SK-N-SH (cell line): ENCODE data around the gene LRRC15. TPM values are rescaled to one million over a fixed set of nuclear protein-coding genes. Genes with fewer than 3 reads are reported as not detected.

Source experiments
- CTCF ChIA-PET: fragments of 300-600, 350-600 bp; formaldehyde crosslinking; extraction: SDS; loops from one replicate; lab custom pipeline; 2021; lab: Yijun Ruan, JAX
- POLR2A ChIA-PET: fragments of 350-600 bp; sonication (Branson Sonifier 250); formaldehyde crosslinking; extraction: SDS; loops from one replicate; lab custom pipeline; 2020; ENCODE audit warnings: antibody characterized with exemption, inconsistent platforms; lab: Yijun Ruan, JAX
- DNase-seq: peaks from one replicate; pipeline ENCODE4 v3.0.0; 2012
- H2AFZ ChIP-seq: fragments of 200-600 bp; sonication (generic); 2 replicates; pipeline ENCODE4 v1.8.1; 2016; ENCODE audit warnings: antibody characterized with exemption, mild to moderate bottlenecking, low read depth
- H3F3A ChIP-seq: fragments of 200-600 bp; sonication (generic); replicated peaks from 2 replicates; pipeline ENCODE3; 2016; ENCODE audit warnings: antibody characterized with exemption, mild to moderate bottlenecking; ENCODE audit not compliant: insufficient read depth
- H3K27ac ChIP-seq, 2 experiments: fragments of 200-500 bp in 1 of 2; fragments of 200-600 bp in 1 of 2; sonication (Bioruptor generic) in 1 of 2; sonication (generic), shearing (Covaris generic) in 1 of 2; 2 replicates each; pipeline versions ENCODE4 v1.5.1 to v1.6.1; 2014 to 2016; ENCODE audit warnings: low read depth in 2 of 2, inconsistent platforms in 1 of 2, low read length in 1 of 2, mild to moderate bottlenecking in 1 of 2, mixed read lengths in 1 of 2
- H3K27me3 ChIP-seq: fragments of 200-600 bp; sonication (generic), shearing (Covaris generic); 2 replicates; pipeline ENCODE4 v1.6.1; 2016; ENCODE audit warnings: mixed run types; ENCODE audit not compliant: insufficient read depth
- H3K36me3 ChIP-seq, 2 experiments: fragments of 200-500 bp in 1 of 2; fragments of 200-600 bp in 1 of 2; sonication (Bioruptor generic) in 1 of 2; sonication (generic) in 1 of 2; replicated peaks in 1 of 2; 2 replicates each; pipeline versions ENCODE3 to v1.5.1; 2014 to 2016; ENCODE audit warnings: low read length in 1 of 2, mild to moderate bottlenecking in 1 of 2; ENCODE audit not compliant: insufficient read depth in 2 of 2, control insufficient read depth in 1 of 2
- H3K4me1 ChIP-seq, 2 experiments: fragments of 200-500 bp in 1 of 2; fragments of 200-600 bp in 1 of 2; sonication (Bioruptor generic) in 1 of 2; sonication (generic), shearing (Covaris generic) in 1 of 2; 2 replicates each; pipeline versions ENCODE4 v1.5.1 to v1.6.1; 2014 to 2016; ENCODE audit warnings: low read depth in 1 of 2, low read length in 1 of 2, mixed run types in 1 of 2; ENCODE audit not compliant: insufficient read depth in 2 of 2, control insufficient read depth in 1 of 2
- H3K4me2 ChIP-seq: fragments of 200-600 bp; sonication (generic), shearing (Covaris generic); 2 replicates; pipeline ENCODE4 v1.6.1; 2017; ENCODE audit warnings: mixed run types
- H3K4me3 ChIP-seq, 2 experiments: fragments of 200-500 bp in 1 of 2; fragments of 200-600 bp in 1 of 2; sonication (Bioruptor generic) in 1 of 2; sonication (generic), shearing (Covaris generic) in 1 of 2; 2 replicates each; pipeline versions ENCODE4 v1.5.1 to v1.8.1; 2014 to 2016; ENCODE audit warnings: low read depth in 2 of 2, inconsistent platforms in 1 of 2, low read length in 1 of 2, mild to moderate bottlenecking in 1 of 2, mixed read lengths in 1 of 2, moderate library complexity in 1 of 2
- H3K79me2 ChIP-seq: fragments of 200-600 bp; sonication (generic); 2 replicates; pipeline ENCODE4 v1.8.1; 2017; ENCODE audit warnings: mild to moderate bottlenecking; ENCODE audit not compliant: insufficient read depth
- H3K9ac ChIP-seq: fragments of 200-600 bp; sonication (generic); 2 replicates; pipeline ENCODE4 v1.6.1; 2017; ENCODE audit warnings: mixed run types
- H3K9me2 ChIP-seq: fragments of 200-600 bp; sonication (generic); 2 replicates; pipeline ENCODE4 v1.6.1; 2017; ENCODE audit warnings: mixed run types
- H3K9me3 ChIP-seq: fragments of 200-600 bp; sonication (generic); 2 replicates; pipeline ENCODE4 v1.6.1; 2017; ENCODE audit warnings: mixed run types, mild to moderate bottlenecking, moderate library complexity
- H4K20me1 ChIP-seq: fragments of 200-600 bp; sonication (generic); 2 replicates; pipeline ENCODE4 v1.6.1; 2017; ENCODE audit warnings: mild to moderate bottlenecking, mixed run types; ENCODE audit not compliant: insufficient read depth
- CHD2 ChIP-seq: fragments of 150-350 bp; IDR thresholded peaks from 2 replicates; pipeline ENCODE4 v1.6.1; 2018; ENCODE audit warnings: low read length; ENCODE audit not compliant: partially characterized antibody
- CTCF ChIP-seq: fragments of 200-600 bp; sonication (generic); IDR thresholded peaks from 2 replicates; pipeline ENCODE4 v1.6.1; 2017; ENCODE audit warnings: antibody characterized with exemption, mild to moderate bottlenecking, moderate library complexity
- ELF1 ChIP-seq: IDR thresholded peaks from 2 replicates; pipeline ENCODE4 v1.4.0; 2012
- FOXJ3 ChIP-seq: sonication (generic); formaldehyde crosslinking; IDR thresholded peaks from 2 replicates; pipeline ENCODE4 v1.5.1; 2020; ENCODE audit warnings: mild to moderate bottlenecking, missing genetic modification reagents
- FOXM1 ChIP-seq: IDR thresholded peaks from 2 replicates; pipeline ENCODE4 v1.4.0; 2012; ENCODE audit warnings: low read depth, mild to moderate bottlenecking
- GABPA ChIP-seq: IDR thresholded peaks from 2 replicates; pipeline ENCODE4 v1.4.0; 2012; ENCODE audit warnings: low read depth, mild to moderate bottlenecking
- GATA2 ChIP-seq: sonication (generic); formaldehyde crosslinking; IDR thresholded peaks from 2 replicates; pipeline ENCODE4 v1.5.0; 2020; ENCODE audit warnings: mild to moderate bottlenecking, missing genetic modification reagents
- IRF3 ChIP-seq: fragments of 150-350 bp; IDR thresholded peaks from 2 replicates; pipeline ENCODE4 v1.6.1; 2016; ENCODE audit warnings: mild to moderate bottlenecking, low read depth, low read length
- MXI1 ChIP-seq: IDR thresholded peaks from 2 replicates; pipeline ENCODE4 v1.6.1; 2012; ENCODE audit warnings: mild to moderate bottlenecking, low read depth, low read length, improper control_type of control experiment
- NFIC ChIP-seq: IDR thresholded peaks from 2 replicates; pipeline ENCODE4 v1.4.0; 2012; ENCODE audit warnings: borderline replicate concordance
- NRF1 ChIP-seq: IDR thresholded peaks from 2 replicates; pipeline ENCODE4 v1.6.1; 2012; ENCODE audit warnings: low read depth, mild to moderate bottlenecking, low read length
- REST ChIP-seq: IDR thresholded peaks from 2 replicates; pipeline ENCODE4 v1.6.1; 2012; ENCODE audit warnings: mild to moderate bottlenecking, low read depth, low read length, moderate library complexity
- RFX5 ChIP-seq: IDR thresholded peaks from 2 replicates; pipeline ENCODE4 v1.6.1; 2012; ENCODE audit warnings: mild to moderate bottlenecking, improper control_type of control experiment, low read length
- RXRA ChIP-seq: IDR thresholded peaks from 2 replicates; pipeline ENCODE4 v1.4.0; 2012; ENCODE audit warnings: low read depth, mild to moderate bottlenecking, borderline replicate concordance
- SIN3A ChIP-seq: IDR thresholded peaks from 2 replicates; pipeline ENCODE4 v1.6.1; 2012; ENCODE audit warnings: low read depth, mild to moderate bottlenecking, low read length, moderate library complexity, borderline replicate concordance
- TAF1 ChIP-seq: IDR thresholded peaks from 2 replicates; pipeline ENCODE4 v1.6.1; 2012; ENCODE audit warnings: low read depth, mild to moderate bottlenecking, low read length, moderate library complexity, borderline replicate concordance
- TCF12 ChIP-seq: IDR thresholded peaks from 2 replicates; pipeline ENCODE4 v1.4.0; 2012
- USF1 ChIP-seq: IDR thresholded peaks from 2 replicates; pipeline ENCODE4 v1.4.0; 2012; ENCODE audit warnings: low read depth, borderline replicate concordance
- USF2 ChIP-seq: fragments of 150-350 bp; IDR thresholded peaks from 2 replicates; pipeline ENCODE4 v1.6.1; 2017; ENCODE audit warnings: antibody characterized with exemption, low read length, low read depth, borderline replicate concordance
- WGBS: methylation state at CpG from one replicate; pipeline ENCODE4 v1.1.6; 2017; ENCODE audit warnings: low lambda C conversion rate; 5-methylcytosine and 5-hydroxymethylcytosine counted together
- polyA plus RNA-seq, 3 experiments: library from polyadenylated mRNA; depleted of rRNA; stranded (reverse); fragments of >200 nt; gene quantifications; 2 replicates each; pipeline ENCODE4 v1.2.3, GENCODE V29; 2012

LRRC15 gene
- polyA plus RNA-seq, 1 of the 3 experiments (the other 2 are of a cell fraction) = 0.02 TPM

- H3K9ac ChIP-seq = no peak overlapping the region
- ChIA-PET CTCF (interaction anchor here (2.2 kb wide), 1 partner anchor 33 kb away, joined by 13 read pairs; no protein-coding TSS in a partner anchor), POLR2A (no interaction called here)
- no peak overlapping the region for H3K27ac ChIP-seq
- no peak overlapping the region for H3K4me2 ChIP-seq
- 87% methylated on average over 1 of the region's 1 CpG for WGBS
- TF ChIP-seq MXI1 (no peak), NRF1 (no peak), USF1 (no peak), TAF1 (no peak), ELF1 (no peak), RXRA (no peak), FOXJ3 (CRISPR knock-in tag) (no peak), IRF3 (no peak), GATA2 (CRISPR knock-in tag) (no peak), USF2 (no peak), FOXM1 (no peak), CTCF (no peak)
- no peaks in the 10 kb centered on the region for H3K9me3 ChIP-seq
- no peaks in the 10 kb centered on the region for H3F3A ChIP-seq
- no peaks in the 10 kb centered on the region for H3K36me3 ChIP-seq
- H4K20me1 ChIP-seq = no peaks in the 10 kb centered on the region
- H3K4me3 ChIP-seq = no peak overlapping the region
- no peak overlapping the region for H2AFZ ChIP-seq
- H3K79me2 ChIP-seq = no peaks in the 10 kb centered on the region
- no peak for DNase-seq
- H3K9me2 ChIP-seq = no peaks in the 10 kb centered on the region
- peaks cover 0 to 7% of the 10 kb centered on the region in 2 experiments; a peak in 1 of 4 replicates for H3K4me1 ChIP-seq
- H3K27me3 ChIP-seq = no peaks in the 10 kb centered on the region; the same call in 1 of the 2 replicates
Observed at GRCh38 chr3:194377708-194378107, 8.2 kb upstream of the LRRC15 start.

- H3K9ac ChIP-seq = no peak overlapping the region
- ChIA-PET POLR2A (no interaction called here), CTCF (interaction anchor here (2.2 kb wide), 1 partner anchor 32 kb away, joined by 13 read pairs; no protein-coding TSS in a partner anchor)
- H3K9me3 ChIP-seq = no peaks in the 10 kb centered on the region
- WGBS = 92% methylated on average over 10 of the region's 10 CpGs
- H2AFZ ChIP-seq = no peak overlapping the region
- H3K4me2 ChIP-seq = no peak overlapping the region
- H3F3A ChIP-seq = no peaks in the 10 kb centered on the region
- H3K36me3 ChIP-seq = no peaks in the 10 kb centered on the region
- no peak for DNase-seq
- no peaks in the 10 kb centered on the region for H4K20me1 ChIP-seq
- H3K27me3 ChIP-seq = no peaks in the 10 kb centered on the region; the same call in 1 of the 2 replicates
- H3K4me1 ChIP-seq = peaks cover 0 to 2% of the 10 kb centered on the region in 2 experiments; a peak in 1 of 4 replicates
- H3K27ac ChIP-seq = no peak overlapping the region
- H3K4me3 ChIP-seq = no peak overlapping the region
- no peaks in the 10 kb centered on the region for H3K79me2 ChIP-seq
- H3K9me2 ChIP-seq = no peaks in the 10 kb centered on the region
- no peak for TF ChIP-seq FOXM1
- TF ChIP-seq NFIC = no peak
- no peak for TF ChIP-seq RFX5
- no peak for TF ChIP-seq REST
- TF ChIP-seq TCF12 = no peak
- no peak for TF ChIP-seq USF2
- no peak for TF ChIP-seq SIN3A
- TF ChIP-seq GABPA = no peak
- TF ChIP-seq CHD2 = no peak
Observed at GRCh38 chr3:194376241-194376560, 6.7 kb upstream of the LRRC15 start.
